GM12891 (cell line): ENCODE results near the gene SLC17A9.

ENCODE experiments used
- PAX5 ChIP-seq: IDR thresholded peaks from 2 replicates; pipeline ENCODE4 v1.6.1; 2011; ENCODE audit warnings: low read length, moderate library complexity, mild to moderate bottlenecking; ENCODE audit not compliant: insufficient read depth, severe bottlenecking
- POLR2A ChIP-seq: IDR thresholded peaks from 2 replicates; pipeline ENCODE4 v1.6.1; 2011; ENCODE audit warnings: low read depth, low read length, control low read depth
- POLR2AphosphoS5 ChIP-seq: IDR thresholded peaks from 2 replicates; pipeline ENCODE4 v1.6.1; 2011; ENCODE audit warnings: low read depth, low read length, control low read depth
- POU2F2 ChIP-seq: IDR thresholded peaks from 2 replicates; pipeline ENCODE4 v1.6.1; 2011; ENCODE audit warnings: low read depth, mild to moderate bottlenecking, control low read depth, low read length, moderate library complexity
- SPI1 ChIP-seq: IDR thresholded peaks from 2 replicates; pipeline ENCODE4 v1.6.1; 2011; ENCODE audit warnings: low read depth, low read length, control low read depth
- TAF1 ChIP-seq: IDR thresholded peaks from 2 replicates; pipeline ENCODE4 v1.6.1; 2011; ENCODE audit warnings: low read depth, low read length, control low read depth

GRCh38 chr20:62935968-62936585, 16.4 kb upstream of the SLC17A9 start:
- TF ChIP-seq POU2F2 (no peak), POLR2AphosphoS5 (no peak), SPI1 (no peak), POLR2A (no peak), TAF1 (no peak), PAX5 (no peak)
